Measurements from ENCODE around the gene OR4C45.

OR4C45 gene

DNA sequence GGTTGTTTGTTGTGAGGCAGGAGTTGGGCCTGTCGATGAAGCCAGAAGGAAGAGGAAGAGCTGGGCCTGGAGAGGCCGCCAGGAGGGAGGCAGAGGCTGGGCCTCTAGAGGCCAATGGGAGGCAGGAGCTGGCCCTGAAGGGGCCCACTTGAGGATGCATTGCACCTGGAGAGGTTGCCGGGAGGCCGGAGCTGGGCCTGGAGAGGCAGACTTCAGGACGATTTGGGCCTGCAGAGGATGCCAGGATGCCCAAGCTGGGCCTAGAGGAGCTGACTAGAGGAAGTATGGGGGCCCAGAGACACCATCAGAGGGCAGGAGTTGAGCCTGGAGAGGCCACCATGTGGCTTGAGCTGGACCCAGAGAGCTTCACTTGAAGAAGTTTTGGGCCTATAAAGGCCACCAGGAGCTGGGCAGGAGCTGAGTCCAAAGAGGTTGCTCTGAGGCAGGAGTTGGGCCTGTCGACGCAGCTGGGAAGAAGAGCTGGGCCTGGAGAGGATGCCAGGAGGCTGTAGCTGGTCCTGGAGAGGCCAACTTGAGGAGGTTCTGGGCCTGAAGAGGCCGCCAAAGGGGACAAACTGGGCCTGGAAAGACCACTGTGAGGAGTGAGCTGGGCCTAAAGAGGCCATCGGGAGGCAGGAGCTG is 39.0 kb downstream of the OR4C45 start:
- no peak for TF ChIP-seq CTCF (IDR thresholded peaks at IDR 0.05; ENCODE audit: low read depth, low read length)
- no peak overlapping the region for H3K4me3 ChIP-seq (ENCODE audit: low read depth, low read length)

- no peak for TF ChIP-seq CTCF (IDR thresholded peaks at IDR 0.05; ENCODE audit: low read depth, low read length)
Measured at GRCh38 chr11:50072226-50073112, 39.8 kb downstream of the OR4C45 start.

DNA sequence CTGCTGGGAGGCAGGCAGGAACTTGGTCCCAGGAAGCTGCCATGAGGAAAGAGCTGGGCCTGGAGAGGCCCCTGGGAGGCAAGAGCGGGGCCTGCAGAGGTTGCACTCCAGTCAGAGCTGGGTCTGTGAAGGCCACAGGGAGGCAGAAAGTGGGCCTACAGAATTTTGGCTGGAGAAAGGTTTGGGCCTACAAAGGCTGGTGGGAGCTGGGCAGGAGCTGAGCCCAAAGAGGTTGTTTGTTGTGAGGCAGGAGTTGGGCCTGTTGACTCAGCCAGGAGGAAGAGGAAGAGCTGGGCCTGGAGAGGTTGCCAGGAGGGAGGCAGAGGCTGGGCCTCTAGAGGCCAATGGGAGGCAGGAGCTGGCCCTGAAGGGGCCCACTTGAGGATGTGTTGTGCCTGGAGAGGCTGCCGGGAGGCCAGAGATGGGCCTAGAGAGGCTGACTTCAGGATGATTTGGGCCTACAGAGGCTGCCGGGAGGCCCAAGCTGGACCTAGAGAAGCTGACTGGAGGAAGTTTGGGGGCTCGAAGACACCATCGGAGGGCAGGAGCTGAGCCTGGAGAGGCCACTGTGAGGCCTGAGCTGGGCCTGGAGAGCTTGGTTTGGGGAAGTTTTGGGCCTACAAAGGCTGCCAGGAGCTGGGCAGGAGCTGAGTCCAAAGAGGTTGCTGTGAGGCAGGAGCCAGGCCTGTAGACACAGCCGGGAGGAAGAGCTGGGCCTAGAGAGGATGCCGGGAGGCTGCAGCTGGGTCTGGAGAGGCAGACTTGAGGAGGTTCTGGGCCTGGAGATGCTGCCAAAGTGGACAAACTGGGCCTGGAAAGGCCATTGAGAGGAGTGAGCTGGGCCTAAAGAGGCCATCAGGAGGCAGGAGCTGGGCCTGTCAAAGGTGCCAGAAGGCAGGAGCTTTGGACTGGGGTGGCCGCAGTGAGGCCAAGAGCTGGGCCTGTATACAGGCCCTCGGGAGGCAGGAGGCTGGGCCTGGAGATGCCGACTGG is 40.7 kb downstream of the OR4C45 start:
- TF ChIP-seq CTCF (IDR thresholded peaks at IDR 0.05; ENCODE audit: low read depth, low read length): no peak

More at GRCh38 chr11:50072226-50073112, 39.8 kb downstream of the OR4C45 start:
- no peak overlapping the region for H3K4me3 ChIP-seq (ENCODE audit: low read depth, low read length)

DNA sequence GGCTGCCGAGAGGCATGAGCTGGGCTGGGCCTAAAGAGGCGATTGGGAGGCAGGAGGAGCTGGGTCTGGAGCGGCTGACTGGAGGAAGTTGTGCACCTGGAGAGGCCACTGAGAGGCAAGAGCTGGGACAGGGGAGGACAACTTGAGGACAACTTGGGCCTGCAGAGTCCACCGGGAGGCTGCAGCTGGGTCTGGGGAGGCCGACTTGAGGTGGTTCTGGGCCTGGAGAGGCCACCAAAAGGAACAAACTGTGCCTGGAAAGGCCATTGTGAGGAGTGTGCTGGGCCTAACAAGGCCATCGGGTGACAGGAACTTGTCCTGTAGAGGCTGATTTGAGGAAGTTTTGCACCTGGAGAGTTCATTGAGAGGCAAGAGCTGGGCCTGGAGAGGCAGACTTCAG is 41.5 kb downstream of the OR4C45 start:
- H3K4me3 ChIP-seq (ENCODE audit: low read depth, low read length): no peak overlapping the region
- TF ChIP-seq CTCF (IDR thresholded peaks at IDR 0.05; ENCODE audit: low read depth, low read length): no peak

More for the DNA sequence above, 40.7 kb downstream of the OR4C45 start:
- no peak overlapping the region for H3K4me3 ChIP-seq (ENCODE audit: low read depth, low read length)

- H3K4me3 ChIP-seq (ENCODE audit: low read depth, low read length): no peak overlapping the region
- no peak for TF ChIP-seq CTCF (IDR thresholded peaks at IDR 0.05; ENCODE audit: low read depth, low read length)
Measured at GRCh38 chr11:50075856-50076255, 43.2 kb downstream of the OR4C45 start.

DNA sequence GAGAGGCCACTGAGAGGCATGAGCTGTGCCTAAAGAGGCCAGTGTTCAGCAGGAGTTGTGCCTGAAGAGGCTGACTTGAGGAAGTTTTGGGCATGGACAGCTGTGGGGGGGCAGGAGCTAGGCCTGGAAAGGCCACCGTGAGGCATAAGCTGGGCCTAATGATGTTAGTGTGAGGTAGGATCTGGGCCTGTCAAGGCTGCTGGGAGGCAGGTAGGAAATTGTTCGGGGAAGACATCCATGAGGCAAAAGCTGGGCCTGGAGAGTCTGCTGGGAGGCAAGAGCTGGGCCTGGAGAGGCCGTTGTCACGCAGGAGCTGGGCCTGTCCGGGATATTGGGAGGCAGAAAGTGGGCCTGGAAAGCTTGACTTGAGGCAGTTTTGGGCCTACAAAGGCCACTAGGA is 44.9 kb downstream of the OR4C45 start:
- TF ChIP-seq CTCF (IDR thresholded peaks at IDR 0.05; ENCODE audit: low read depth, low read length): no peak
- H3K4me3 ChIP-seq (ENCODE audit: low read depth, low read length): no peak overlapping the region

Measured in WI38 (cell line).